Activated T-cell treated with anti-CD3 and anti-CD28 coated beads, Interleukin-2, amount 50 U/mL, for 4 hours (primary cell): ENCODE measurements around the gene NDUFB8. TPM values are rescaled to one million over a fixed set of nuclear protein-coding genes. Genes with fewer than 3 reads are reported as not detected.
A peak's percentile ranks its signal among the peaks of the same experiment; 100 is the strongest.

Experiments used
- ATAC-seq, 2 donors: fragments of 200-7000 bp; cut with Tn5 transposase; one replicate each; pipeline ENCODE4 v1.10.0; 2021
- DNase-seq: peaks from one replicate; pipeline ENCODE4 v3.0.0-alpha.2; 2020
- H3K27me3 Mint-ChIP-seq: one replicate; pipeline ENCODE4 v1.8.0; 2021; ENCODE audit warnings: low read depth, mixed read lengths
- H3K36me3 Mint-ChIP-seq: one replicate; pipeline ENCODE4 v1.8.0; 2022; ENCODE audit warnings: mixed read lengths; ENCODE audit not compliant: insufficient read depth
- H3K4me1 Mint-ChIP-seq: one replicate; pipeline ENCODE4 v1.8.0; 2021; ENCODE audit warnings: low read depth, mixed read lengths
- H3K4me3 Mint-ChIP-seq: one replicate; pipeline ENCODE4 v1.8.0; 2021; ENCODE audit warnings: mild to moderate bottlenecking, moderate library complexity, mixed read lengths
- H3K9me3 Mint-ChIP-seq: one replicate; pipeline ENCODE4 v1.8.0; 2021; ENCODE audit warnings: mixed read lengths
- total RNA-seq, 3 donors: library from RNA; stranded (reverse); gene quantifications; one replicate each; pipeline ENCODE4 v1.2.1, GENCODE V29; 2021

The NDUFB8 gene
- total RNA-seq, 3 donors from 2014 or later = 261 to 286 (median 280) TPM

GRCh38 chr10:100482181-100482833 is 47.4 kb downstream of the NDUFB8 start:
- peaks cover 2% of the 10 kb centered on the region for H3K36me3 Mint-ChIP-seq
- H3K27me3 Mint-ChIP-seq = peaks cover 28% of the 10 kb centered on the region
- no peaks in the 10 kb centered on the region for H3K9me3 Mint-ChIP-seq
- ATAC-seq (peak; percentile 66 to 67), DNase-seq (peak; percentile 60)
- H3K4me1 Mint-ChIP-seq = peaks cover 16% of the 10 kb centered on the region
- H3K4me3 Mint-ChIP-seq = peak overlapping the region; percentile 82

DNA sequence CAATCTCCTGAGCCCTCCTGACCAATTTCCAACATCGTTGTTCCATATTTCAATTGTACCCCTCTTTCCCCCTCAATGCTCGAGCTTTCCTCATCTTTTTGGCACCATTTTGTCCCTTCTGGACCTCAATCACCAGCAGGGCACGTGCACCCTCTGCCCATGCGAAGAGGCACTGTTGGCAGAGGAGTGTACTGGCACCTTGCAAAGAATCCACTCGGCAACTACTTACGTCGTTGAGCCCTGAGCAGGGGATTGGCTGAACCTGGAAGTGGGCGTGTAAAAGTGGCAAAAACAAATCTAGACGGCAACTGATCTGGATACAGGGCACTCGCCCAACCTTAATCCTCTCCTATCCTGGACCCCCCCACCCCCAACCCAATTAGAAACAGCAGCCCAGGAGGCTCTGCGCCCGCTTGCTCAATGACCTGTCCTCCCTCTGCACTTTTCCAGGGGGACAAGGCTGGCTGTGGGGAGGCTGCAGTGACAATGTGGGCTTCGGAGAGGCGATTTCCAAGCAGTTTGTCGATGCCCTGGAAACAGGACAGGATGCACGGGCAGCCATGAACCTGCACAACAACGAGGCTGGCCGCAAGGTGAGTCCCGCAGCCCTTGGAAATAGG is 48.1 kb downstream of the NDUFB8 start:
- H3K27me3 Mint-ChIP-seq = peaks cover 28% of the 10 kb centered on the region
- H3K4me1 Mint-ChIP-seq = peaks cover 16% of the 10 kb centered on the region
- no peaks in the 10 kb centered on the region for H3K9me3 Mint-ChIP-seq
- ATAC-seq (peak; percentile 95 to 96), DNase-seq (peak; percentile 88)
- H3K36me3 Mint-ChIP-seq = no peaks in the 10 kb centered on the region
- peak overlapping the region; percentile 82 for H3K4me3 Mint-ChIP-seq

- Mint-ChIP-seq H3K4me1 (peaks cover 16% of the 10 kb centered on the region), H3K27me3 (peaks cover 28% of the 10 kb centered on the region), H3K9me3 (no peaks in the 10 kb centered on the region), H3K4me3 (no peak overlapping the region), H3K36me3 (no peaks in the 10 kb centered on the region)
- DNase-seq (no peak), ATAC-seq (no peak)
Measured at GRCh38 chr10:100480002-100480401, 49.7 kb downstream of the NDUFB8 start.

DNA sequence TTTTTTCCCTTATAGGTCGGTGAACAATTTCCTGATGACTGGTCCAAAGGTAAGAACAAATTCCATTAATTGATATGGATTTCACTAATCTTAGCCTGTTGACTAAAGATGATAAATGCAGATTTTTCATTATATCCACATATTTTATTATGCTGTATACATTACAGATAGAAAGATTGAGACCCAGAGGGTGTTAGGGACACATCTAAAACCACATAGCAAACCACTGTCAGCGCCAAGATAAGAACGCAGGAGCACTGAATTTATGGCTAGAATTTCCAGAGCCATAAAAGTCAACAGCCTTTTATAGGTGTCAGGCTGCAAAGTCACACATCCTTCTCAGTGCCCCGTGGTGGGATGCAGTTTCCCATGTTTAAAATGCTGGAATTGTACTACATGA is 50.6 kb downstream of the NDUFB8 start:
- Mint-ChIP-seq H3K9me3 (no peaks in the 10 kb centered on the region), H3K4me1 (peaks cover 16% of the 10 kb centered on the region), H3K27me3 (peaks cover 31% of the 10 kb centered on the region), H3K4me3 (no peak overlapping the region), H3K36me3 (no peaks in the 10 kb centered on the region)
- DNase-seq (no peak), ATAC-seq (no peak)

DNA sequence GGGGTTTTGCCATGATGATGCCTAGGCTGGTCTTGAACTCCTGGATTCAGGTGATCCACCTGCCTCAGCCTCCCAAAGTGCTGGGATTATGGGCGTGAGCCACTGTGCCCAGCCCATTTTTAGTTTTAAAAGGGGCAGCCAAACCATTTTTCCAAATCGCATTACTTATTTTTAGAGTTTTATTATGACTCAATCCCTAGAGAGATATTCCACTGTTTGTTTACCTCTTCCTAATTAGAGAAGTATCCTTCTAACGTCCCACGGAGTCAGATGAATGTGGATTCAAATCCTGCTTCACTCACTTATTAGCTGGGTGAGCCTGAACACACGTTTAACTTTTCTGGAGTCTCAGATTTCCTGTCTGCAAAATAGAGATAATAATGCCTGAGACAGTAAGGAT is 51.7 kb downstream of the NDUFB8 start:
- DNase-seq = no peak
- Mint-ChIP-seq H3K36me3 (no peaks in the 10 kb centered on the region), H3K4me3 (no peak overlapping the region), H3K9me3 (no peaks in the 10 kb centered on the region), H3K27me3 (peaks cover 31% of the 10 kb centered on the region), H3K4me1 (peaks cover 11% of the 10 kb centered on the region)
- ATAC-seq = no peak

Other genes with a start within 250 kb of the NDUFB8 start
- gene BLOC1S2, start 243.2 kb downstream of the NDUFB8 start, total RNA-seq = 10 to 100 TPM; 62.5 to 79.5 (median 75.5) TPM
- gene PKD2L1, start 199.6 kb downstream of the NDUFB8 start, total RNA-seq = not detected
- 10 to 100 TPM; 19.7 to 26.7 (median 21.1) TPM for gene SCD, start 182.6 kb downstream of the NDUFB8 start, total RNA-seq
- gene WNT8B, start 66.9 kb downstream of the NDUFB8 start, total RNA-seq = under 1 TPM in 1 of 3 donors, not detected in 2; 0.11 TPM
- gene SEC31B, start 10.0 kb downstream of the NDUFB8 start, total RNA-seq = 1 to 10 TPM; 6.2 to 7.6 (median 6.9) TPM
- gene HIF1AN, start 6.1 kb upstream of the NDUFB8 start, total RNA-seq = 10 to 100 TPM; 42.8 to 52.6 (median 48.7) TPM
- gene PAX2, start 215.7 kb upstream of the NDUFB8 start, total RNA-seq = not detected